Activated naive CD4-positive, alpha-beta T cell treated with anti-CD3 and anti-CD28 coated beads, Interleukin-2, amount 50 U/mL, for 72 hours (primary cell): ENCODE results near the gene ILK. TPM values are rescaled to one million over a fixed set of nuclear protein-coding genes. Genes with fewer than 3 reads are reported as not detected.

Experiments
- ATAC-seq, 2 donors: fragments of 150-1000 bp; cut with Tn5 transposase; 2 replicates each; pipeline ENCODE4 v1.10.0; 2021; ENCODE audit warnings: mild to moderate bottlenecking in 2 of 2, moderate library complexity in 2 of 2
- DNase-seq, 2 donors: peaks; one replicate each; pipeline ENCODE4 v3.0.0; 2021 to 2022; ENCODE audit warnings: low spot score in 2 of 2
- H3K27ac Mint-ChIP-seq, 2 donors: one replicate each; pipeline ENCODE4 v1.8.0; 2022; ENCODE audit warnings: mild to moderate bottlenecking in 2 of 2, mixed read lengths in 2 of 2
- H3K36me3 Mint-ChIP-seq, 2 donors: one replicate each; pipeline ENCODE4 v1.8.0; 2022; ENCODE audit warnings: mixed read lengths in 2 of 2
- H3K9me3 Mint-ChIP-seq, 2 donors: one replicate each; pipeline ENCODE4 v1.8.0; 2022; ENCODE audit warnings: mixed read lengths in 2 of 2
- total RNA-seq, 2 donors: library from RNA; stranded (reverse); gene quantifications; one replicate each; pipeline ENCODE4 v1.2.3, GENCODE V29; 2022

ILK gene
- total RNA-seq, 2 donors from 2014 or later = 72.1 to 99.7 TPM

DNA sequence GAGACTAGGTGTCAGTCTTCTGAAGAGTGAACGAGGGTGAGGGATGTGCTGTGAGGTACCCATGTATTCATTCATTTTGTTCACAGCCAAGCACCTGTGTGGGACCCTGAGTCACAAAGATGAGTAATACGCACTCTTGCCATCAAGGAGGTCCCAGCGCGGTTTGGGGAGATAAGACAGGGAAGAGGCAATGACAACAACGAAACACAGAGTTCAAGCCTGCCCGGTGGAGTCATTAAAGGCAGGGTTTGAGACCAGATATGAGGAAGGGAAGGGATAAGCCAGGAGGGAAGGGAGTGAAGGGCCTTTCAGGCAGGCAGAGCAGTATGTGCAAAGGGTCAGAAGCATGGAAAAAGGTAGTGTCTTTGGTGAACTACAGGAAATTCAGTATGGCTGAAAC is 47.4 kb downstream of the ILK start:
- no peak overlapping the region for H3K27ac Mint-ChIP-seq
- H3K36me3 Mint-ChIP-seq = no peaks in the 10 kb centered on the region
- ATAC-seq (peak; percentile 61 to 78), DNase-seq (no peak)
- no peaks in the 10 kb centered on the region for H3K9me3 Mint-ChIP-seq

- DNase-seq (no peak), ATAC-seq (no peak)
- Mint-ChIP-seq H3K9me3 (no peaks in the 10 kb centered on the region), H3K36me3 (no peaks in the 10 kb centered on the region), H3K27ac (no peak overlapping the region)
These were observed 48.6 kb downstream of the ILK start for GRCh38 chr11:6652182-6652581.

GRCh38 chr11:6653097-6653496 is 49.5 kb downstream of the ILK start:
- H3K9me3 Mint-ChIP-seq = no peaks in the 10 kb centered on the region
- no peak overlapping the region for H3K27ac Mint-ChIP-seq
- H3K36me3 Mint-ChIP-seq = no peaks in the 10 kb centered on the region
- no peak for DNase-seq
- no peak for ATAC-seq

GRCh38 chr11:6653656-6654055 is 50.1 kb downstream of the ILK start:
- no peak for DNase-seq
- H3K9me3 Mint-ChIP-seq = no peaks in the 10 kb centered on the region
- H3K36me3 Mint-ChIP-seq = no peaks in the 10 kb centered on the region
- H3K27ac Mint-ChIP-seq = no peak overlapping the region
- no peak for ATAC-seq

DNA sequence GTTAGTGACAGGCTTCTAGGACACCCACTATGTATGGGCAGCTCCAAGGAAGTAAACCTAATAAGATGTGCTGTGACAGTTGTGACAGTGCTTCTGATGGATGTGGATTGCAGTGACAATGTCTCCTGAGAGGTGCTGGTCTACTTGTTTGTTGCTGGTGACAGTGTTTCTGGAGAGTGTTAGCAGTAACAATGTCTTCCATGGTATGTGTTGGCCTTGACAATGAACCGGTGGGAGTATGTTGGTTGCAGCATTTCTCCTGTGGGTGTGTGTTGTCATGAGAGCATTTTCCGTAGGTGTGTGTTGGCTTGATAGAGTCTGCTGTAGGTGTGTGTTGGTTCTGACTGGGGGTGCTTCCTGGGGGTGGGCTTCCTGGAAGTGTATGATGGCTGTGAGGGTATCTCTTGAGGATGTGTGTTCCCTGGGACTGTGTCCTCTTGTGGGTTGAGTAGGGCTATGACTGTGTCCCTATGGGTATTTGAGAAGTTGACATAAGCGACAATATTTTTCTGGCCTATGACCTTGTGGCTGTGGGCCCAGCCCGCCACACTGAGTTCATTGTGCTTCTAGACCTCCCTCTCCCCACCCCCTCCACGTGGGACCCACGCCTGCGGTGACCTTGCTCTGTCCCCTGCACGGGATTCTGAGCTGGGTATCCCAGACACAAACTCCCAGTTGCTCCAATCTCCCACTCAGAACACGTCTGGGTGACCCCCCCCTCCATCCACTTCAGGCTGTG is 50.9 kb downstream of the ILK start:
- Mint-ChIP-seq H3K36me3 (no peaks in the 10 kb centered on the region), H3K9me3 (no peaks in the 10 kb centered on the region), H3K27ac (no peak overlapping the region)
- peak; percentile 3 to 15 for ATAC-seq
- DNase-seq = no peak

GRCh38 chr11:6655020-6655789 is 51.6 kb downstream of the ILK start:
- ATAC-seq (peak; percentile 38 to 83), DNase-seq (no peak)
- no peak overlapping the region for H3K27ac Mint-ChIP-seq
- no peaks in the 10 kb centered on the region for H3K36me3 Mint-ChIP-seq
- H3K9me3 Mint-ChIP-seq = no peaks in the 10 kb centered on the region

DNA sequence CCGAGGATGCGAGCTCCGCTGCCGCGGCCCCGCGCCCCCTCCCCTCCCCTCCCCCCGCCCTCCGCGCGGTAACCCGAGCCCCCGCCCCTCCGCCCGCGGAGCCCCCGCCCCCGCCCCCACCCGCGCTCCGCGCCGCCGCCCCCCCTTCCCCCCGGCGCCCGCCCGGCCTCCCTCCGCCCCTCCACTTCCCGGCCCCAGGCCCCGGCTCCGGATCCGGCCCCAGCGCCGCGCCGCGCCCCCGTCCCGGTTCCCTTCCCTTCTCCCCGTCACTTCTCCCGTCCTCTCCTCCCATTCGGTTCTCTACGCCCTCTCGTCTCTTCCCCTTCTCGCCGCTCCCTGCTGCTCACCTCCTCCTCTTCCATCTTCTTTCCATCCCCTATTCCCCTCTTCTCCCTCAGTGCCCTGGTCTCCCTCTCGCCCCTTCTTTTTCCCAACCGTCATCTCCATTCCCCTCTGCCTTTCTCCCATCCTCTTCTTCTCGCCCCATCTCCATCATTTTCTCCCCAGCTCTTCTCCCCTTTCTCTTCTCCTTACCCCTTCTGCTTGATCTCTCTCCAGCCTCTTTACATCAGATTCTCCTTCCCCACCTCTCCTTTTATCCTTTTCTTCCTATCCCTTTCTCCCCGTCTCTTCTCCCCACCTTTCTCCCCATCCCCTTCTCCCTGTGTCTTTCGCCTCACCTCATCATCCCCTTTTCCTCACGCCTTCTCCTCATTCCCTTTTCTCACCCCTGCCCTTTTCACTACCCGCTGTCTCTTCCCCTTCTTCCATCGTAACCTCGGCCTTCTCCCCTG is 52.4 kb downstream of the ILK start, which contains the start of gene DCHS1:
TSS of gene DCHS1 (minus strand) at position 20 of the 794 bp plus-strand sequence. CDS start 14,196 bp downstream, outside the sequence.
- H3K36me3 Mint-ChIP-seq = no peaks in the 10 kb centered on the region
- no peak within 1 kb of the TSS for H3K27ac Mint-ChIP-seq
- H3K9me3 Mint-ChIP-seq = no peaks in the 10 kb centered on the region
- DNase-seq (no peak), ATAC-seq (no peak)

DNA sequence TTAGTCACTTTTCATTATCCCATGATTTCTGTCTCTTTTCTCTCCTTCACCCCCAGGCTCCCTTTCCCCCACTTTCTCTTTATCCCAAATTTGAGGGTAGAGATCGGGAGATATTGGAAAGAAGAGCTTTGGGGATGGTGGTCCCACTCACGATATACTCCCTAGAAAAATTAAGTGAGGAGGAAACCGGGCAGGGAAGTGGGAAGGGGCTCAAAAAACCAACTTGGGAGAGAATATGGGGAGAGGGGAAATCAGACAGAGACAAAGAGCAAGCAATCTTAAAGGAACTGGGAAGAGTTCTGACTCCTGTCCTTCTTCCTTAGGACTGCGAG is 53.0 kb downstream of the ILK start:
- ATAC-seq (no peak), DNase-seq (no peak)
- H3K27ac Mint-ChIP-seq = no peak overlapping the region
- H3K36me3 Mint-ChIP-seq = no peaks in the 10 kb centered on the region
- no peaks in the 10 kb centered on the region for H3K9me3 Mint-ChIP-seq

- DNase-seq = no peak
- no peak overlapping the region for H3K27ac Mint-ChIP-seq
- no peaks in the 10 kb centered on the region for H3K36me3 Mint-ChIP-seq
- H3K9me3 Mint-ChIP-seq = no peaks in the 10 kb centered on the region
- ATAC-seq = no peak
These were observed 53.4 kb downstream of the ILK start for GRCh38 chr11:6656936-6657335.

DNA sequence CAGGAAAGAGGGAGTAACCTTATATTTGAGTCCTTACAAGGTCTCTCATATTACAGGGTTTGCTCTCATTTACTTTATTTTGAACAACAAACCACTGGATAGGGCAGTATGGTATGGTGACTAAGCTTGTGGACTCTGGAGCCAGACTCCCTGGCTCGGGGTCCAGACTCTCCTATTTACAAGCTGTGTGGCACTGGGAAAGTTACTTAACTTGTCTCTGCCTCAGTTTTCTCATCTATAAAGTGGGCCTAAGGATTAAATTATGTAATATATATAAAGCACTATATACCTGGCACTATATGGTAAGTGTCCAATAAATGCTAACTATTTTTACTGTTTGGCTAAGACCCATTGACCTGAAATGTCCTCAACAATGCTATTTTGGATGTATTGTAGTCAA is 53.8 kb downstream of the ILK start:
- Mint-ChIP-seq H3K27ac (no peak overlapping the region), H3K36me3 (no peaks in the 10 kb centered on the region), H3K9me3 (no peaks in the 10 kb centered on the region)
- no peak for ATAC-seq
- DNase-seq = no peak

- DNase-seq (no peak), ATAC-seq (no peak)
- H3K36me3 Mint-ChIP-seq = no peaks in the 10 kb centered on the region
- H3K9me3 Mint-ChIP-seq = no peaks in the 10 kb centered on the region
- H3K27ac Mint-ChIP-seq = no peak overlapping the region
These were observed 55.1 kb downstream of the ILK start for GRCh38 chr11:6658647-6659046.

Other genes starting within 250 kb of the ILK start
- 10 to 100 TPM; 13.1 to 24.8 TPM for gene SMPD1, start 213.3 kb upstream of the ILK start, total RNA-seq
- 10 to 100 TPM; 40.0 to 72.5 TPM for gene APBB1, start 184.7 kb upstream of the ILK start, total RNA-seq
- gene HPX, start 162.8 kb upstream of the ILK start, total RNA-seq = under 1 TPM; 0.41 to 0.55 TPM
- 10 to 100 TPM in 1 of 2 donors, 1 to 10 TPM in 1; 4.7 to 19.0 TPM for gene TRIM3, start 129.8 kb upstream of the ILK start, total RNA-seq
- gene ARFIP2, start 122.4 kb upstream of the ILK start, total RNA-seq = 10 to 100 TPM; 47.1 to 59.9 TPM
- 10 to 100 TPM; 36.9 to 38.3 TPM for gene TIMM10B, start 122.3 kb upstream of the ILK start, total RNA-seq
- gene DNHD1, start 106.5 kb upstream of the ILK start, total RNA-seq = 10 to 100 TPM; 22.4 to 38.5 TPM
- gene RRP8, start 158 bp upstream of the ILK start, total RNA-seq = 10 to 100 TPM; 24.9 to 38.3 TPM
- gene TAF10, start 8.4 kb downstream of the ILK start, total RNA-seq = 100 to 1,000 TPM in 1 of 2 donors, 10 to 100 TPM in 1; 95.3 to 166 TPM
- 10 to 100 TPM; 54.7 to 67.4 TPM for gene TPP1, start 15.6 kb downstream of the ILK start, total RNA-seq
- 1 to 10 TPM in 1 of 2 donors, under 1 TPM in 1; 0.82 to 2.1 TPM for gene DCHS1, start 52.0 kb downstream of the ILK start, total RNA-seq
- gene MRPL17, start 79.6 kb downstream of the ILK start, total RNA-seq = 100 to 1,000 TPM in 1 of 2 donors, 10 to 100 TPM in 1; 92.4 to 104 TPM
- not detected for gene OR2AG2, start 168.2 kb downstream of the ILK start, total RNA-seq
- gene OR2AG1, start 179.2 kb downstream of the ILK start, total RNA-seq = not detected
- under 1 TPM; 0.09 to 0.10 TPM for gene OR6A2, start 195.9 kb downstream of the ILK start, total RNA-seq
- not detected for gene OR10A5, start 241.9 kb downstream of the ILK start, total RNA-seq